Umbilical cord (tissue), 2 donors: ENCODE results near the gene MEGF6. TPM values are rescaled to one million over a fixed set of nuclear protein-coding genes. Genes with fewer than 3 reads are reported as not detected.
A peak's percentile ranks its signal among the peaks of the same experiment; 100 is the strongest.

Source experiments
- DNase-seq: peaks from one replicate; pipeline ENCODE4 v3.0.0-alpha.2; 2015; ENCODE audit warnings: low spot score
- total RNA-seq: library from RNA; depleted of rRNA; stranded (reverse); fragments of >200 nt; gene quantifications from one replicate; pipeline ENCODE4 v1.2.3, GENCODE V29; 2014; ENCODE audit warnings: low replicate concordance; ENCODE audit not compliant: insufficient read depth

MEGF6 gene
- total RNA-seq, 1 donor from 2014 or later = 45.3 TPM

DNA sequence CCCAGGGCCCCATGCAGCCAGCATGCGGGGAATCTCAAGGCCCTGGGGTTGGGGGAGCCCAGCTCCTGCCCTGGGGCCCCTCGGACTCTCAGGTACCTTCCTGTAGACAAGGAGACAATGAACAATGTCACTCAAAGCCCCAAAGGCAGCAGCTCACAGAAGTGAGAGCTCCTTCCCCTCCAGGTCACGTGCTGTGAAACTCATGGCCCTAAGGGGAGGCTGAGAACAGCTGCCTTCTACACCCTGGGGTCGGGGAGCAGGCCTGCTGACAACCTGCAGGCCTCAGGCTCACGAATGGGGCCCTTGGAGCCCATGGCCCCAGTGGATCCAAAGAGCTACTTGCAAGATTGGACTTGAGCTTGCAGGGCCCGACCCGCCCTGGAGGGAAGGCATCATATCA, 3.2 kb downstream of the MEGF6 start:
- DNase-seq = no peak

DNA sequence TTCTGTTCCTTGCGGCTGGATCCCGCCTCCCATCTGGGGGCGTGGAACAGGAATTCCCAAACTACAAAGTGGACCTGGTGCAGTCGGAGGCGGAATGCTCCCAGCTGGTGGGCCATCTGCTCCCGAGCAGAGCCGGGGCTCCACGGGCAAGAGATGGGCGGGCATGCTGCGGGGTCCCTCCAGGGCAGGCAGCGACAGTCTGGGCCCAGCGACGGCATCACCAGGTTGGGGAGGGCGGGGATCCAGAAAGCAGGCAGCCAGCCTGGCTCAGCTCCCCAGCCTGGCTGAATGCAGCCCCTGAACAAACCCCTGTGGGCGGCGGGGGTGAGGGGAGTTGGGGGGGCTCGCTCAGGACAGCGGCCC, 3.6 kb downstream of the MEGF6 start:
- DNase-seq = no peak

DNA sequence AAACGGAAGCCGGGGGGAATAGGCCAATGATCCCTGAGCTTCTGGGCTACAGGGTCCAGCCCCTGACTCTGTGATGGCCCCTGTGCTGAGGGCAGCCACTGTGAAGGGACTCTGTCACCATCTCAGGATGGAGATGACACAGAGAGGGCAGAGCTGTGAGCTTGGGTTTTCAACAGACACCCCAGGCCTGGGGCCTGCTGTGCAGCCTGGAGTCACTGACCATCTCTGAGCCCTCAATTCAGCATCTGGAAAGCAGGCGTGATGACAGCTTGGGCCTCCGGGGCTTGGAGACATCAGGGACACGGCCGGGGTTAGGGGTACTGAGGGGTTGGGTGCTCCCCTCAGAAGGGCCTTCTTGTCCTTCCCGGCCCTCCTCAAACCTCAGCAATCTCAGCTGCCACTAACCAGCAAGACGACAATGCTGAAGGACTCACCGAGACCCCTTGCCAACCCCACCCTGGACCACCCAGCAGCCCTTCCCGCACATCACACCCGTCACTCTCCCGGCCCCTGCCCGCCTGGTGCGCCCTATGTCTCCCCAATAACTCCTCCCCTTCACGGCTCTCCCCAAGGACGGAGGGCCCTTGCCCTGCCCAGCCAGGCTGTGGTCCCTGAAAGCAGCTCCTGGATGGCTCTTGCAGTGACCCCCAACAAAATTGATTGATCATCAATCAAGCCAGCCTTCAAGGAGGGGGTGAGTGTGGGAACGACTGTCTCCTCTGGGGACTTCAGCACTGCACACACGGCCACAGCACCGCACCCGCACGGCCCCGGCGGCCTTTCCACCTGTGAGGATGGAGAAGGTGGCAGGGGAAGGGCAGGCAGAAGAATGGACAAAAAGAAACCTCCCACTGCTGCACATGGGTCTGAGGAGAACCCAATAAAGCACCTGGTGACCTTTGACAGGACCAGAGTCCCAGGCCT, 4.3 kb downstream of the MEGF6 start:
- DNase-seq = no peak

DNA sequence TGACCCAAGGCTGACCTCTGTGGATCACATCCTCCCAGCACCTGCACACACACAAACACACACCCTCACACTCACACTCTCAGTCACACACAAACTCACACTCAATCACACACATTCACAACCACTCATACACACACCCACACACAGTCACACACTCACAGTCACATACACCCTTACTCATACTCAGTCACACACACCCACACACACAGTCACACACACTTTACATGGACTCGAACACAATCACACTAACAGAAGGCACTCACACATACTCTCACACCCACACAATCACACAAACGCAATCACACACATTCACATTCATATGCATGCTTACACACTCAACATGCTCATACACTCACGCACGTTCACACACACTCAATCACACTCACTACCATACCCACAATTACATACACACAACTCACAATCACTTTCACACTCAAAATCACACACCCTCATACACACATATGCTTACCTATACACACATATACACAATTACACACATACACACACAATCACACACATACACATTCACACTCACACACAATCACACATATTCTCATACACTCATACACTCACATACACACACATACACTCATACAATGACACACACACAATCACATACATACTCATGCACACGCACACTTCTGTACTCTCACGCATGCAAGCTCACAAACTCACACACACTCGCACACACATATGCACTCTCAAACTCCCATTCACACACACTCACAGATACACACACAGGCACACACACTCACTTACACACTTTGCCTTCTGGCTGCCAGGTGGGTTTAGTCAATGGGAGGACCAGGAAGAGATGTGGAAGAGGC, 6.1 kb downstream of the MEGF6 start:
- no peak for DNase-seq

DNA sequence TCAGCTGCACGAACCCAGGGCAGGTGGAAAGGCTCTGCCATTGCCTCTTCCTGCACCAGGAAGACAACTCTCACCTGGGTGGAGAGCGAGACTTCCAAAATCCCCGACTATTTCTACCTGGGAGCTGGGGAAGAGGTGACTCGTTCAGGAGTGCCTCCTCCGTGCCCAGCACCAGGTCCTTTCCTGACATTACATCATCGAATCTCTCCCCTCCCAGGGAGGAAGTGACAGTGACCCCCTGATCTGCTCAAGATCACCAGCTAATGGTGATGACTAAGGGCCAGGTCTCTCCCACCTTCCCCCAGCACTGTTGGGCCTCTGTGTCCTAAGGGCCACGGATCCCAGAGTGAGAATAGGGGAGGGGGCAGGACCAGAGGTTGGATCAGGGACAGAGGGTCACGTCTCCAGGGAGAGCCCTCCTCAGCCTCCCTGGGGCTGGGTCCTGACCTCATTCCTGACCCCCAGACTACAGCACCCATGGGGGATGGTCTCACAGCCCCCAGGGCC, 6.8 kb downstream of the MEGF6 start:
- DNase-seq = no peak

DNA sequence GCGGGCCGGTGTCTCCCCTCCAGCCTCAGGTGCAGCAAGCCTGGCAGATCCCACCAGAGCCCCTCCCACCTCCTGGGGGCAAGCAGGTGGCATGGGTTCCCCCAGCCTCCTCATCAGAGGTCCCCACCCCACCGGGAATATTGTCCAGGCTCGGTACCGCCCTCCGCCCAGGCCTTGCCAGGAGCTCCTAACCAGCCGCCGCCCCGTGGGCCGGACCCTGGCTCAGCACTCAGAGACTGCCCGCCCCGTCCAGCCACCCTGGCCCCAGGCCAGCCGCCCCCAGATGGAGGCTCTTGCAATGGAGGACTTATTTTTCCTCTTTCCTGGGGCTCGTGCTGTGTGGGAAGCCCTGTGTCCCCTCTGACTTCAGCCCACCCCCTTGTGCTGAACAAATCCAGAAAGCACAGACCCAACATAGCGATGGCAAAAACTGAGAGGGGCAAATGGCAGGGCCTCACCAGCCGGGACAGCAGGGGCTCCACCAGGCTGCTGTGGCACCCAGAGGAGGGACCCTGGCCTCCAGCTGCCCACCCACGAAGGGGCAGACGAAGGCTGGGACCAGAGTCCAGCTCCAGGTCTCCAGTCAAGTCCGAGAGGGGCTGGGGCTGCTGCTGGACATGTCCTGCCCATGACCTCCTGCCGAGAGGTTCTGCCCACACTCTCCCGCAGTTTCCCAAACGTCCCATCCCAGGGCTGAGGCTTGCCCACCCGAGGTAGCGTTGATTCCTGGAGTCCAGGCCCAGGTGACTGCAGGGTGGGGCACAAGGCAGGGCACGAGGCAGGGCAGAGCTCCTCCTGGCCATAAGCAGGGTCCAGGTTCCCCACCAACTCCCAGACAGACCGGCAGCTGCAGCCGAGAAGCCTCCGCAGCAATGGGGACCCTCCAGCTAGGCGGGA, 7.5 kb downstream of the MEGF6 start:
- DNase-seq = no peak

DNA sequence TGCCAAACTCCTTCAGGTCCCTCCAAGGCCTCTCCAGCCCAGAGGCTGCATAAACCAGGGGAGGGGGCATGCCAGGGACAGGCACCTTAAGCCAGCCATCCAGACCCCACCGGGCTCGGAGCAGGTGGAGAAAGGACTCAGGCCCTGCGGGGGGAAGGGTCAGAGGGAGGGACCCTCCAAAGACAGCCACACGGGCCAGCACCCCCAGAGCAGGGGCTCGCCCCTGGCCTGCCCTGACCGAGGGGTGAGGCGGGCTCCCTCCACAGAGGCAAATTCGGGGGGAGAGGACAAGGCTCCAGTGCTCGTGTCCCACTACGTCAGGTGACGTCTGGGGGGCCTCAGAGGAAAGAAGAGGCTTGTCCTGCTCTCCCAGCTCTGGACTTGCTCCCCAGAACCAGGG, 8.2 kb downstream of the MEGF6 start:
- DNase-seq = no peak

DNA sequence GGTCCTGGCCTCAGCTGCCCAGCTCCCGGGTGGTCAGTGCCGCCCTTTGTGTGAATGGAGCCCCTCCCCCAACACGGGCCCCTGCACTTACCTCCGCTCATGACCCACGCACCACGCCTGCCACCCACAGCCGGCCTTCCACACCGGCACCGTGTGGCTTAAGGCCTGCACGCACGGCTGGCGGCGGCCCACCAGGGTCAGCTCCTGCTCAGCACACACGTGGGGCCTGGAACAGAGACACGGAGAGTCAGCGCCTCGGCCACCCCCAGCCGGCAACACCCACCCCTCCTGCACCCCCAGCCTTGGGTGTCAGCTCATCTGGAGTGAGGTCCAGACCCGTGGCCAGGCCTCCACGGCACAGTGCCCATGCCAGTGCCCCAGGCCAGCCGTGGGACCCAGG, 8.9 kb downstream of the MEGF6 start:
- no peak for DNase-seq

DNA sequence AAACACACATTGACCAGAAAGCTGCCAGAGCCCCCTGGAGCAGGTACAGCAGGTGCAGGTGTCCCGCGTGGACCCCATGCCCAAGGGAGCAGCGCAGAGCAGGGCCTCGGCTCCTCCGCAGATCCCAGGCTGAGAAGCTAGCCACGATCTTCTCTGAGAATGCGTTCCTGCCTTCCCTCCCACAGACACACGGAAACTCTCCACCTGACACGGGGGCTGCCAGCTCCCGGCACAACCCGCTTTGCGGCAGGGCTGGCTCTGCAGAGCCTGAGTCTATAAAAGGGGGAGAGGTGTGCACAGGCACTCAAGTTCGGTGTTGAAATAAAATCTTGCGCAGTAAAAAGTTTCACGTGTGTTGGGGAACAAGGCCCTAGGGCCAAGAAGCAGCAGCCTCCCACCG, 9.6 kb downstream of the MEGF6 start:
- DNase-seq = no peak

DNA sequence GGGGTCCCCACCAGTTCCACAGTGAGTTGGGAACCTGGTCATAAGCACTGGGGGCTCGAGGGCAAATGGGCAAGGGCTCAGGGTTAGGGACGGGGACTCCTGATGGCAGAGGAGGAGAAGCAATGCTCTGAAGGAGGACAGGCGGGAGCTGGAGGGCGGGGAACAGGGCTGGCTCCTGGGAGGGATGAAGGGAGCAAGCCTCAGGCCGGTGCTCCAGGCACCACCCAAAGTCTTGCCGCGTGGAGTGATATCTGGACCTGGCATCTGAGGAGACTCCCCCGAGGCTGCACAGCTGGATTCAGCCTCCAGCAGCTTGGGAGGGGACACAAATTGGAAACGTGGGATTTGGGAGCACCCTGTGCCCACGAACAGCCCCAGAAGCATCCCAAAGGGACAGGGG, 11.0 kb downstream of the MEGF6 start:
- DNase-seq = no peak

DNA sequence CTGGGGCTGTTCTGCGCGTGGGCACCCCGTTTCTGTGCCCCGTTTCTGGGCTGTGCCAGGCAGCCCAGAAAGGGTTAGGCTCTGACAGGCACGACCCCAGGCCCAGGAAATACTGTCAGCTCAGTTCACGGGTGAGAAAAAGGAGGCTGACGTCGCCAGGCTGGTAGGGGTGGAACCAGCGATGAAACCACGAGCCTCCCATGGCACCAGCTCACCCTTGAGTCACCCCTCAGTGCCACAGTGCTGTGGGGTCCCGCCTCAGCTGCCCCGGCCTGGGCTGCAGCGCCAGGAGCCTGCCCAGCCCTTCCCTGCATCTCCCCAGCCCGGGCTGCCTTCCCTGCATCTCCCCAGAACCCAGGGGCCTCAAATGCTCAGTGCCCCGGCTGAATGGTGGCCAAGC, 11.5 kb downstream of the MEGF6 start:
- DNase-seq = no peak

DNA sequence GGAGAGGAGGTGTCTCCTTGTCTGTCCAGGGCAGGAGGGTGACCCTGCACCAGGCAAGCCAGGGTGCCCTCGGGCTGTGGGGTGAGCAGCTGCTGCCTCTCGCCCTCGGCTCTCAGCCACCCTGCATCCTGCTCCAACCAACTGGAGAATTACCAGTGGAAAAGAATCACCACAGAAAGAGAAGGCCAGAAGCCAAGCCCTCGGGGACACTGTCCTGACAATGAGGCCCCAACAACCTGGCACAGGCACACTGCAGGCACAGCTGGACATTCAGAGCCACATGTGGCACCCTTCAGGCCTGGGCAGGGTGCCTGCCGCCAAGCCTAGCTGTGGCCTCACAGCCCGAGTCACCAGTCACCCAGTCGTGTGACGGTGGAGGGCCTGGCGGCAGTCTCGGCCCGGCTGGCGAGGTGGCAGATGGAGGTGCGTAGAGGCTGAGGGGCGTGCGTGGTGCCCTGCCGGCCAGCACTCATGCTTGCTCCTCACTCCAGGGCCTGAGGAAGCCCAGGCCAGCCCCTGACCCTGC, 12.0 kb downstream of the MEGF6 start:
- no peak for DNase-seq

DNA sequence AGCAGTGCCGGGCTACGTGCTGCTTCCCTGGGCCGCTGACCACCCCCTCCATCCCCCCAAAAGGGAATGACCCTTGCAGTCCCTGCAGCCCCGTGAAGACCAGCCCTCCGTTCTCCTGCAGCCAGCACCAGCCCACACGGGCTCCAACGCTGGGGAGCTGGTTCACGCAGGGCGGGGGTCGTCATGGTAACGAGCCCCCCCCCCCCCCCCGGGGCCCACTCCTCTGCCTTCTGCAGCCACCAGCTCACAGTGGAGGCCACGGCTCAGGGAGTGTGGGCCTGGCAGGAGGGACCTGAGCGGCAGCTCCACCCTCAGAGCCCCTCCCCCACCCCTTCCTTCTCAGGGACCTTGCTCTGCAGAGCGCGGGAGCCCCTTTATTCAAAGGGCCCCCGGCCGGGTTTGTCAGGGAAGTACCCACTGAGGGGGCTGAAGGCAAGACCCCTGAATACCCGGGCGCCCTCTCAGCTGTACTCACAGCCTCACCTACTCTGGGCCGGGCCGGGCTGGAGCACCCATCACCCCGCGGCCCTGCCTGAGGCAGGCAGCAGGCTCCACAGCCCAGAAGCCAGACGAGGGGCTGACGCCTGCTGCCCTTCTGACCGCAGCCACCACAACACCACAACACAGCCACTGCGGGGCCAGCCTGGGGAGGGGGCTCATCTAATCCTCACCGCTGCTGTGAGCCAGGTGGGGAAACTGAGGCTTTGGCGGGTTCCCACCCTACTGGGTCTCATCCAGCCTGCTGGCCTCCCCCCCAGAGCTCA, 12.6 kb downstream of the MEGF6 start:
- no peak for DNase-seq

DNA sequence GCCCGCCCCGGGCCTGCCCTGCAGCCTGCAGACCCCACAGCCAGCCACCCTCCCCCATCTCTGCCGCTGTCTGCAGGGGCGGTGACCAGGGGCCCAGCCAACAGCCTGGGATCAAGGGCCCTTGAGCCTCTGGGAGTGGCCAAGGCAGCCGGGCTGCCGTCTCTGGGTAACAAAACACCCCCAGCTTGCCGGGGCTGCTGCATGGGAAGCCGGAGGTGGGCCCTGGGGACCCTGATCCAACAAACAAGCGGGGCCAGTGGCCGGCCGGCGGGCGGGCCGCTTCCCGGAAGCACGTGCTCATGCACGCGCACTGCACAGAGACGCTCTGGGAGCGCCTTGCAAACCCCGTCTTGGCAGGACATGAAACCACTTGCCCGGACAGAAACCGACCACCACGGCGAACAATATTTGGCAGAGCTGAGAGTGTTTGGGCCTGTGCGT, 13.2 kb downstream of the MEGF6 start:
- peak; percentile 56 for DNase-seq

DNA sequence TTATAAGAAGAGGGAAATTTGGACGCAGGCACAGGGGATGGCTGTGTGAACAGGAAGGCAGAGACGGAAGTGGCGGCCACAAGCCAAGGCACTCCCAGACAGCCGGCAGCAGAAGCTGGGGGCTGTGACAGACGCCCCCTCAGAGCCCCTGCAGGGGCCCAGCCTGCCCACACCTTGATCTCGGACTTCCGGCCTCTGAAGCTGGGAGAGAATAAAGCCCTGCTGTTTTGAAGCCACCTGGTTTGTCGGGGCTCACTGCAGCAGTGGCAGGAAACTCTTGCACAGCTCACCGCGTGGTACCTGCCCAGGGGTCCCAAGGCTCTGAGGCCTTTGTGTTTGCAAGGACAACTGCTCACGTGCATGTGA, 13.7 kb downstream of the MEGF6 start:
- DNase-seq = no peak

DNA sequence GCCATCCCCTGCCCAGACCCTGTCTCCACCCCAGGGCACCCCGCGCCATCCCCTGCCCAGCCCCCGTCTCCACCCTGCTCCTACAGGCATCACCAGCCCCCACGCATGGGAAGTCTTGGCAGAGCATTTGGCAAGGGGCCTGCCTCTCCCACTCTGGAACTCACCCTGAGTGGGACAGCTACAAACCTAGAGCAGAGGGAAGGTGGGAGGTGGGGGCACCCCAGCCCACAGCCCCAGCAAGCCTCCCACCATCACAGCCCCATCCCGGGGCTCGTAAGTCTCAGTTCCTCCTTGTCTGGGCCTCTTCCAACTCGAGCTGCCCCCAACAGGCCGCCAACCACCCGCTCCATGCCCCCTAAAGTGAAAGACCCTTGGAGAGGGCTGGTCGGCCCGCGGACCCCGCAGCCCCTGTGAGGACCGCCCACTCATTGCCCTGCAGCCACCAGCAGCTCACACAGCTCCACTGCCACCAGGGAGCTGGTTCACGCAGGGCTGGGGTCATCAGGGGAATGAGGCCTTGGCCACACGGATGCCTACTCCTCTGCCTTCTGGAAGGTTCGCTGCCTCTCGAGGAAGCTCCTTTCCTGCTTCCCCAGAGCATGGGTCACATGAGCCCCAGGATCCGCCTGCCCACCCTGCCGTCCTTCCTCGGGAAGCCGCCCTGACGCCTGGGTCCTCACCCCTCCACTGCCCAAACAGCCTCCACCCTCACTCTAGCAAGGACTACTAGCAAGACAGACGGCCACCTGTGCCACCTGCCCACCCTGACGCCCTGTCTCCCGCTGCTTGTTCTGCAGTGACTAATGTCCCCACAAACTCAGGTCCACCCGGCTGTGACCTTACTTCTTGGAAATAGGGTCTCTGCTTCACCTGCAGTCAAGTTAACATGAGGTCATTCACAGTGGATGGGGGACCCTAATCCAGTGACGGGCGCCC, 14.4 kb downstream of the MEGF6 start:
- DNase-seq = no peak

DNA sequence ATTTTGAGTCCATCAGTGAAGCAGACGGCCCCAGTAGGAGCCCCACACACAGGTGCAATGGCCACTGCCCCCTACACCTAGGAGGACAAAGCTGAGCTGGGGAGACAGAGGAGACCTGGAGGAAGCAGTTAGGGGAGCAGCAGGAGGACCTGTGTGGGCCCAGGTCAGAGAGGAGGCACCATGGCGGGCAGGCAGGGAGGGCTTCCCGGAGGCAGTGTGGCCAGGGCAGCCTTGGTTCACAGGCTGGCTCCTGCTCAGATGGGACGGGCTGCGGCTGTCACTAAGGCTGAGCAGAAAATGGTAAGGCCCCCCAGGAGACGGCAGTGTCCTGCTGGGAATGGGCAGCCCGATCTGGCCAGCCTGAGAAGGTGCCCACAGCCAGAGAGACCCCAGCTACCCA, 15.4 kb downstream of the MEGF6 start:
- no peak for DNase-seq

DNA sequence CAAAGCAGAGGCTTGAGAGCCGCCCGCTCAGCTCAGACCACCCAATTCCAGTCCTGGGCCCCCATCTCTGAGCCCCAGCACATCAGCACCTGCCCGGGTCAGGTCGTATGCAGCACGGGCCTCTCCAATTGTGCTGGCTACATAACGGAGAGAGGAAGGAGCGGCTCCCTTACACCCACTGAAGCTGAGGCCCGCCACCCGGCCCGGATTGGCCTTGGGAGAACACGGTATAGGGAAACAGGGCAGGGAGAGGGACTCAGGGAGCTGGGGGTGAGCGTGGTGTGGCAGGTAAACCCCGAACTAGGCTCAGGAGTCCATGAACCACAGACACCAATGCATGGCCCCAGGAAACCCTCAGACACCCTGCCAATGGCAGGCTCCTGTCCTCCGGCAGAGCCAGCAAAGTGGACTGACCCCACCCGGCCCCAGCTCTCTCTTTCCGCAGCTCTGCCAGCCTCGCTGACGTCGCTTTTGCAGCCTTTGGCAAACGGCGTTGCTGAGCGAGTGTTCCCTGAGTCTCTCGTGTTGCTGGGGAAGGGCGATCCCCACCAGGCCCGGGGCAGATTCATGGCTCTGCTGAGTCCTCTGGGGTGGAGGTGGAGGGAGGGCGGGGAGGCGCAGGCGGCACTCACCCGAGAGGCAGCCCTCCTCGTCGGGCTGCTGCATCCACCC, 16.5 kb downstream of the MEGF6 start:
- DNase-seq = no peak

DNA sequence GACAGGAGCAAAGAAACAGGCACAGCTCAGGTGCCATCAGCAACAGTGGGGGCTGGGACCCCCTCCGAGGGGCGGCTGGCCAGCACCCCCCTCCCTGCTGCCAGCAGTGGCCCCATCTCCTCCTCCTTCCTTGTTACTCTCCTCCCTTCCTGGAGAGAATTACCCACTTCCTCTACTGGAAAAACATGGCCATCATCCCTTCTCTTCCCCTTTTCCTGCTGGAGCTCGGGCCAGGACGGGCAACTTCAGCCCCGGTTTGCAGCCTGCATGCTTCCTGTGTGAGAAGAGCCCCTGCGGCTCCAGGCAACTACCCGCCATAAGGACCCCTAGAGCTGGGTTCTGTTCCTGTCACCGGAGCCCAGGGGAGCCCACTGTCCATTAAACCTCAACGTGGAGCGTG, 17.6 kb downstream of the MEGF6 start:
- no peak for DNase-seq
